Activated CD4-positive, alpha-beta T cell treated with anti-CD3 and anti-CD28 coated beads, Interleukin-2, amount 50 U/mL, for 1 hour (primary cell): ENCODE measurements around the gene NEUROD1.

Source experiments
- DNase-seq: peaks from one replicate; pipeline ENCODE4 v3.0.0-alpha.2; 2020

Gene NEUROD1

DNA sequence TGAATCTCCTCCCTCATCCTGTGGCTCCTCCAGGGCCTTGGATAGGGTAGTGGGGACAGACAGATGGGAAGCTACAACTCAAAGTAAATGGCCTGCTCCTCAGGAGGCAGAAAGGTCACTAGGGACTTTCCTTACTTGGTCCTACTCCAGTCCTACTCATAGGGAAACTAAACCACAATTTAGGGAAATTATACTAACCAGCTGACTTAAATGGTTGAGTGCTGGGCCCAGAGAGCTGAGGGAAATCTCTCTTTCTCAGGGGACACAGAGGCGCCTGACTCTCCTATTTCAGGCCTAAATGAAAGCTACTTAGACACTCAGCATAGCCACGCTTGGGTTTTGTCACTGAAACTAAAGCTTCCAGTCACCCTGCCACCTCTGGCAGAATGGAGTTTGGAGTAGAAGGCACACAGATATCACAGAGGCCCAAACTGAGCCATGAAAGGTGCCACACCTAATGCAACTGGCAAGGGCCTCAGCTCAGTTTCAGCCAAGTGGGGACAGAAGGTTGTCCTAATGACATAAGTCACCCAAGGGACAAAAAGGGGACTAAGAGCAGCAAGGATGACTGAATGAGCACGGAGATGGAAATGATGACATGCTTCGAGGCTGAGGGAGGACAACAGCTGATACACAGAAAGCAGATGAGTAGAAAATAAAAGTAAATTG lies 47.5 kb downstream of the NEUROD1 start:
- DNase-seq: no peak

- DNase-seq: no peak
These were observed 51.4 kb downstream of the NEUROD1 start for GRCh38 chr2:181628590-181629585.

- no peak for DNase-seq
These were observed 52.8 kb downstream of the NEUROD1 start for GRCh38 chr2:181627545-181627944.

GRCh38 chr2:181626671-181627070 lies 53.6 kb downstream of the NEUROD1 start:
- no peak for DNase-seq
